NCI-H1092 treated with DMSO at 0.1 percent for 48 hours (cell line): ENCODE measurements around the gene SLC16A4.
"Not testable (repeated sequence)": the region's sequence is repeated elsewhere in the genome, so short reads cannot be mapped to it uniquely, and the experiment has no call there.

Experiments used
- DNase-seq: peaks from one replicate; lab custom pipeline; 2025; lab: John Stamatoyannopoulos, UW

The SLC16A4 gene

DNA sequence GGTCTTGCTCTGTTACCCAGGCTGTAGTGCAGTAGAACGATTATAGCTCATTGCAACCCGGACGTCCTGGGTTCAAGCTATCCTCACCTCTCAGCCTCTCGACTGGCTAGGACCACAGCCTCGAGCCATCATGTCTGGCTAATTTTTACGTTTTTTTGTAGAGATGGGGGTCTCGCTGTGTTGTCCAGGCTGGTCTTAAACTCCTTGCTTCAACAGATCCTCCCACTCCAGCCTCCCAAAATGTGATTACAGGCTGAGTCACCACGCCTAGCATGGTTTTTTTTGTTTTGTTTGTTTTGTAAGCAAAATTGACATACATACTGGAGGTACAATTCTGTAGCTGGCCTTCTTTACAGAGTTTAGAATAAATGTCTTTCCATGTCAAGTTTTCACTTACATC is 17.7 kb upstream of the SLC16A4 start:
- no peak for DNase-seq

DNA sequence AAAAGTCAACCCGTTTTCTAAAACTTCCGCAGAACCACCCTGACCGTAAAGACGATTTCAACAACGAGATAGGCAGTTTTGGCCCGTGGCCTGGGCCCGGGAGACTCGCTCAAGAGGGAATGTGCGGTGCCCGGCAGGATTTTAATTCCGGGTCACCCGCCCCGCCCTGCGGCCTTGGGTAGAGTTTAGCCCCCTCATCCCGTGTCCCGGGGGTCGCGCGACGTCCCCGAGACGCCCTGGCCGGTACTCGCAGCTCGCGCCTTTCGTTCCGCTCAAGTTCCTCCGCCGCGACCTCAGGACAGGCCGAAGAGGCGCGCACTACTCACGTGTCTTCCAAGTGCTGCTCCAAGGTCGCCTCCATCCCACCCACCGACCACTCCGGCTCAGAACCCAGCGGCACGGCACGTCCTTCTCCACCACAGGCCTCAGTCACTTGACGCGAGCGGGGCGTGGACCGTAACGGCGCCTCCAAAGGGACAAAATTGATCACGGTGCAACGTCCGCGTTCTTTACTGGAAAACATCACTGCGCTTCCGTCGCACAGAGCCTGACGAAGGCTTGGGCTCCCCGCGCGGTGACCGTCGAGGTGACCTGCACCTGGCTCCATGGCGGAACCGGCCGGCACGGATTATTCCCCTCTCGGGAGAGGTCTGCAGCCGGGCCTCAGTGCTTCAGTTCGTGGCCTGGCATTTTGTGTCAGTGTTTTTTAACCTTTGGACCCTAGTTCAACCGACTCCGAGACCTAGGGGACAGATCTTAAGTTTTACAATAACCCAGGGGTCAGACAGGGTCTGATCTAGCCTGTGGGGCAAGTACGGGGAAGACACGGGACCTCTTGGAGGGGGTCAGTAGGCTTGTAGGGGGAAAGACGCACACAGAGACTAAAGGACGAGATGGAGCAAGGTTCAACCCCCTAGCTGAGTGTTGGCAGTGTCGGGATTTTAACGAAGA is 16.7 kb upstream of the SLC16A4 start, which contains the start of gene LAMTOR5:
TSS of gene LAMTOR5 (minus strand) at position 435 of the 951 bp plus-strand sequence. CDS start at position 361, 74 bp downstream.
- peak; percentile 86 for DNase-seq

DNA sequence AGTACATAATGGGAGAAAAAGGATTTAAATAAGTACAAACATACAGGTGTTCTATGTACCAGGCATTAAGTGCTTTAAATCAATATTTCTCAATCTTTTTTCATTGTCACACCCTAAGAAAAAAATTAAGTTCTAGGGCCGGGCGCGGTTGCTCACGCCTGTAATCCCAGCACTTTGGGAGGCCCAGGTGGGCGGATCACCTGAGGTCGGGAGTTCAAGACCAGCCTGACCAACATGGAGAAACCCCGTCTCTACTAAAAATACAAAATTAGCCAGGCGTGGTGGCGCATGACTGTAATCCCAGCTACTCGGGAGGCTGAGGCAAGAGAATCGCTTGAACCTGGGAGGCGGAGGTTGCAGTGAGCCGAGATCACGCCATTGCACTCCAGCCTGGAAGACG is 15.6 kb upstream of the SLC16A4 start:
- not testable (repeated sequence) for DNase-seq

DNA sequence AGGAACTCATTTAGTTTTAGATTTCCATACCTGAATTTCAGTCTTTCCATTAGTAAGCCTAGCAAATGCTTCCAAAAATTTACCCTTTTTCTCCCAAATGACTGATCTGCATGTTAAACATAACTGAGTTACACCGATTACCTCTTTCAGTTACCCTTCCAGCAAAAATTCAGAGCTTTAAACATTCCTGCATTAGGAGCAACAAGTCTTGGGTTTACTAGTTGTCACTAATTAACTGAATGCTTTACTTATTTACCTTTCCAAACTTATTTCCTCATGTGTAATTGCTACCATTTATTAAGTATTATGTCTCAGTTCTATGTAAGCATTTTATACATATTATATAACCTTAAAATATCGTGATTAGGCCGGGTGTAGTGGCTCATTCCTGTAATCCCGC is 13.6 kb upstream of the SLC16A4 start:
- DNase-seq: no peak

DNA sequence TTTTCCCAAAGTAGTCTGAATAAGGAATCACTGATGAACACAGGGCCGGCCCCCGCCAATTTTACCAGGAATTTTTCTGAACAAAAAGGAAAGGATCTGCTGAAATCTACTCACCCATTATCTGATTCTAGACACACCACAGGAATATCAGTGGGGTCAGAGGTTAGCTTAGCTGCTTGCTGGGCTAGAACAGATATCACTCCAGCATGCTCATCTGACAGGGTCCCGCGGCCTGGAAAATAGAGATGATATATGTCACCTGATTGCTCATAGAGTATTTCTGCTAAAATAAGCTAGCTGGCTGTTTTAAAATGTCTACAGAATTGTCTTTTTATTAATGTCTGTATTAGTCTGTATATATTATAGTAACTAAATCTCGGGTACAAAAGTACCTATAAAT is 13.0 kb upstream of the SLC16A4 start:
- no peak for DNase-seq

DNA sequence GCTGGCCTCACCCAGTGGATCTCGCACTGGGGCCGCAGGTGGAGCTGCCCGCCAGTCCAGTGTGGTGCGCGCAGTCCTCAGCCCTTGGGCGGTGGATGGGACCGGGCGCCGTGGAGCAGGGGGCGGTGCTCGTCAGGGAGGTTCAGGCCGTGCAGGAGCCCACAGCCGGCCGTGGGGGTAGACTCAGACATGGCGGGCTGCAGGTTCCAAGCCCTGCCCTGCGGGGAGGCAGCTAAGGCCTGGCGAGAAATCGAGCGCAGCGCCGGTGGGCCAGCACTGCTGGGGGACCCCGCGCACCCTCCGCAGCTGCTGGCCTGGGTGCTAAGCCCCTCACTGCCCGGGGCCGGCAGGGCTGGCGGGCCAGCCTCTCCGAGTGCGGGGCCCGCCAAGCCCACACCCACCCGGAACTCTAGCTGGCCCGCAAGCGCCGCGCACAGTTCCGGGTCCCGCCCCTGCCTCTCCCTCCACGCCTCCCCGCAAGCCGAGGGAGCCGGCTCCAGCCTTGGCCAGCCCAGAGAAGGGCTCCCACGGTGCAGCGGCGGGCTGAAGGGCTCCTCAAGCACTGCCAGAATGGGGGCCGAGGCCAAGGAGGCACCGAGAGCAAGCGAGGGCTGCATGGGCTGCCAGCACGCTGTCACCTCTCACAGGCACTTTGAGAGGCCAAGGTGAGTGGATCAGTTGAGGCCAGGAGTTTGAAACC is 5.6 kb upstream of the SLC16A4 start:
- DNase-seq: not testable (repeated sequence)

DNA sequence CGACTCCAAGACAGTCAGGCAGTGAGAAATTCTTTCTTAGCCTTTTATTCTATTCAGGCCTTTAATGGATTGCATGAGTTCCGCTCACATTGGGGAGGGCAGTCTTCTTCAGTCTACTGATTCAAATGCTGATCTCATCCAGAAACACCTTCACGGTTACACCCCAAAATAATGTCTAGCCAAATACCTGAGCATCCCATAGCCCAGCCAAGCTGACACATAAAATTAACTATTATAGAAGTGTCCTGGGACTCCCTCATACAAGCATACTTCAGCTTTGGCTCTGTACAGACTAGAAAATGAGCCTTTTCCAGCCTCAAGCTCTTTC is 3.6 kb upstream of the SLC16A4 start:
- DNase-seq: no peak

DNA sequence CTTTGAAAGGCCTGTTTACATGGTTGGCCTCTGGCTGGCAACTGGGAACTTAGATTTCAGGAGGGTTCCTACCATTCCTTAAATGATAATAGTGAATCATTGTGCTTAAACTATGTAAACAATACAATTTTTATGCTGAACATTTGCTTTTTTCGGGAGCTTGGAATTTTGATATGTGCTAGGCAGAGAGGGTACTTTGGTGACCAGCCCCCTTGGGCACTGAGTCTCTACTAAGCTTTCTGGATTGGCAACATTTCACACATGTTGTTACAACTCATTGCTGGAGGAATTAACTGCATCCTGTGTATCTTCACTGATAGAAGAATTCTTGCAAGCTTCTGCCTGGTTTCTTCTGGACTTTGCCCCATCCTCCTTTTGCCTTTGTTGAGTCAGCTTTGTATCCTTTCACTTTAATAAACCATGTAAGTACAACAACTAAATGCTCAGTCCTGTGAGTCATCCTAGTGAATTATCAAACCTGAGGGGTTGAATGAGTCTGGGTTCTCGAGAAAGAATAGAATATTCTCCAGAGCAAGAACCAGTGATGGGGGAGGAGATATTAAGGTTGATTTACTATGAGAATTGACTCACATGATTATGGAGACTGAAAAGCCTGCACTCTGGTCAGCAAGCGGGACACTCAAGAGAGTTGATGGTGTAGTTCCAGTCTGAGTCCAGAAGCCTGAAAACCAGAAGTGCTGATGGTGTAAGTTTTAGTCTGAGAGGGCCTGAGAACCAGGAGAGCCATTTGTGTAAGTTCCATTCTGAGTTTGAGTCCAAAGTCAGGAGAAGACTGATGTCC is 3.1 kb upstream of the SLC16A4 start:
- DNase-seq: no peak

DNA sequence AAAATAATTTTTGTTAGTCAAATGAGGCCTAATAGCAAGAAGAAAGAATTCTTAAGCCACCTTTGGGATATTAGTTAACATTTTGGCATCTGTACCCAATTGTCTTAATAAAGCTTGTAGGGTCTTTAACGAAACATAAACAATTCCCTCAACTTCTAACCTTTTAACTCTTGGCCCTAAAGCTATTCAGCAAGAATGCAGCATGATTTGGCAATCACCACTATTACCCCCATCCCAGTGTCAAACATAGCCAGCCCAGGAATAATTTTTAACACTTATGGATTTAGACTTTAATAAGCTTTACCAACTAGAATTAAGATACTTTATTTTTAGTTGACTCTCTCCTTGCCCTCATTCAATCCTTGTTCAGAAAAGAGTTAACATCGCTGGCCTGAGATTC is 2.5 kb upstream of the SLC16A4 start:
- DNase-seq: no peak

DNA sequence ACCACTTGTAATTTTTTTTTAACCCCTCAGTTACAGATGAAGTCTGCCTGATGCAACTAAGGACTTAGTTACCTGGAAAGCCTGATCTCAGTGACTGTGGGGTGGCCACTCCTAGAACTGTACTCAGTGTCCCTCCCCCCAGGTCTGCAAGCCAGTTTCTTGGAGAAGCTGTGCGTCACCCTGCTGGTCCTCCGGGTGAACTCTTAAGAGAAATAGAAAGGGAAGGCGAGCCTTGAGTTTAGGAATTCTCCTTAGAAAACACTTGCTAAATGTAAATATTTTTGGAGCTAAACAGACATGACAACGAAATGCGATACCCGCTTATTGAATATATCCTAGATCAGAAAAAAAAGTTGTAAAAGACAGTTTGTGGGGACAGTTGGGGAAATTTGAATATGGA is 730 bp downstream of the SLC16A4 start:
- DNase-seq: no peak

DNA sequence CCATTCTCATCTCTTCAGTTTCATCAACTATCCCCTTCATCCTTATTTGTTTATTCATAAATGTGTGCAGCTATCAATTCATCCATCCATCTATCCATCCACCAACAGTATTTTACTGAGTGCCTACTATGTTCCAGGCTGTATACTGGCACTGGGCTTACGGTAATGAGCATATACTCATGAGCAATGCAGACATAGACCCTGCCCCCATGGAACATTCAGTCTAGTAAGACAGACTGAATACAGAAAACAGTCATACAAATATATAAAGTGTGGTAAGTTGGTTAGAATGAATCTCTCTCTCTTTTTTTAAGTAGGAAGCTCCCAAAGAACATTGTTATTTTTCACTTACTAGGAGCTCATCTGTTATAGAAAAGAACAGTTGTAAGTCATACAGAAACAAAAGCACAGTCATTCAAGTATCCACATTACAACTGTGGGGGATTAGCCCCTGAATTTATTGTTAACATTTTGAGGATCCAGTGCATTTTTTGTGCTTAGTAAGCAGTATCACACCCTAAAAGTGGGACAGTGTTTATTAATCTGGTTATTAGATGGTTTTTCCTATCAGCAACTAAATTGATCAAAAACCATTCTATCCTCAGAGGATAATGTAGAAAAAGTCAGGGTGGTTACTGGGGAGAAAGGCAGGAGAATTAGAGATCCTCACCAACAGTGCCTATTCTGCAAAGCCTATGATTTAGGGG is 3.6 kb downstream of the SLC16A4 start:
- DNase-seq: no peak

DNA sequence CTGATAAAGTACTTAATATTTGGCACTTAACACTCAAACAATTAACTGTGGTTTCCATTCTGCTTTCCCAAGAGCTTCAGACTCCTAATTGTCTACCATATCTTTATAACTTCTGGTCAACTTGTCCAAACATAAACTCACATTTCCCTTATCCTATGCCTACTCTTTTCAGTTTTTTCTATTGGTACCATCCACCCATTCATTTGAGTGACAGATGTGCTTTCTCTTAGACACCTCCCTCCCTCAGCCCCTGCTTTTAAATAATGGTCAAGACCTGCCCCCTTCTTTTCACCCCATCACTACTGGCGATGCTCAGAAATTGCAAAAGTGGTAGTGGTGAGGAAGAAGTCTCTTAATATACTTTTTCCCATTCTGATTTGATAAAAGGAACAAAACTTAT is 5.5 kb downstream of the SLC16A4 start:
- DNase-seq: no peak

DNA sequence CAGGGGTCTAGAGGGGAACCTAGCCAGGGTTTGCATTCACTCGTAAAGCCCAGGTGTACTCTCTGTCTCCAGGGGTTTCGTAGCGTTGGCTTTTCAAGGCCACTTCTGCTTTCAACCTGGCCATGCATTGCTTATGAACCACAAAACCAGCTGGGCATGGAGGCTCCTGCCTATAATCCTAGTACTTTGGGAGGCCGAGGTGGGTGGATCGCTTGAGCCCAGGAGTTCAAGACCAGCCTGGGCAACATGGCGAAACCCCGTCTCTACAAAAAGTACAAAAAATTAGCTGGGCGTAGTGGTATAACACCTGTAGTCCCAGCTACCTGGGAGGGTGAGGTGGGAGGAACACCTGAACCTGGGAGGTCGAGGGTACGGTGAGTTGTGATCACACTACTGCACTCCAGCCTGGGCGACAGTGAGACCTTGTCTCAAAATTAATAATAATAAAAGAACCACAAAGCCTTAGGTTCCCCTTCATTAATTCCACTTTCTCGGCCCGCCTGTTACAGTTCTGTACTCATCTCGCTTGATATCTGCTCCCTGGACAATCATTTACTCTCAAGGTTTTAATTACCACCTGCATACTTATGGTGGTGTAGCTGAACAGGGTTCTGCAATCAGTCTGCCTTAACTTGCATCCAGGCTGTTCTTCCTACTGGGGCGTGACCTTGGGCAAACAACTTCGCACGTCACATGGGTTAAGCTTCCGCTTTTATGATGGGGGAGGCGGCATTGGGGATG is 6.1 kb downstream of the SLC16A4 start:
- no peak for DNase-seq

DNA sequence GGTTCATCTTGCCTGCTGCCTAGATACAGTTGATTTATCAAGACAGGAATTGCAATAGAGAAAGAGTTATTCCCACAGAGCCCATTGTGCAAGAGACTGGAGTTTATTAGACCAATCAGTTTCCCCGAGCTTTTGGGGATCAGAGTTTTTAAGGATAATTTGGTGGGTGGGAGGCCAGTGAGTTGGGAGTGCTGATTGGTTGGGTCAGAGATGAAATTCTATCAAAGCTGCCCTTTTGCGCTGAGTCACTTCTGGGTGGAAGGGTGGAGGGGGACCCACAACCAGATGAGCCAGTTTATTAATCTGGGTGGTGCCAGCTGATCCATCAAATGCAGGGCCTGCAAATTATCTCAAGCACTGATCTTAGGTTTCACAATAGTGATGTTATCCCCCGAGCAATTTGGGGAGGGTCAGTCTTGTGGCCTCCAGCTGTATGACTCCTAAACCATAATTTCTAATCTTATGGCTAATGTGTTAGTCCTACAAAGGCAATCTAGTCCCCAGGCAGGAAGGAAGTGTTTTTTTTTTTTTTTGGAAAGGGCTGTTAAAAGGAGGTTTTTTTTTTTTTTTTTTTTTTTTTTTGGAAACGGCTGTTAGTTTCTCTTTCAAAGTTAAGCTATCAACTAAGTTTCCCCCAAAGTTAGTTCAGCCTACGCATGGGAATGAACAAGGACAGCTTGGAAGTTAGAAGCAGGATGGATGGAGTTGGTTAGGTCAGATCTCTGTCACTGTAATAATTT is 7.4 kb downstream of the SLC16A4 start:
- no peak for DNase-seq

DNA sequence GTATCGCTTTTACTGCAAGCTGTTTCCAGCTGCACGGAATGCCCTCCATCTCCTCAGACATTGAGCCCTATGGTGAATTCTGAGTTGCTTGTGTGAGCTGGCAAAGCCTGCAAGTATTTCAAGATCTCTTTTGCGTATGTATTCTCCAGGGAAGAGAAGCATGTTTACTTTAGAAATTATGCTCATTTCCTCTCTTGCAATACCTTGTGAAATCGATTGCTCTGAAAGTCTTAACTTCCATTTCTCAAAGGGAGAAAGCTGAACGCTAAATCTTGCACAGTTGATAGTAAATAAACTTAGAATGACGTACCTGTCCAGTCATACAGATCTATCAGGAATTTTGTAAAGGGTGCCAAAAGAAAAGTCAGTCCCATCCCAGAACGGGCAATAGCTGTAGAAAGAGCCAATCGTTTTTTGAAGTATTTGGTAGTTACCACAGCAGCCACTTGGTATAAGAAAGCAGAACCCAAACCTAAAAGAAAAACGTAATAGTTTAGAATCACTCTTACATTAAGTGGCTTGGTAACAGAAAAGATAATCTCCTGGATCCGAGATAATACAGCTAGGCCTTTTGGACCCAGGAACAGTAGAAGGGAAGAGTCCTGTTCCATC is 10.0 kb downstream of the SLC16A4 start:
- no peak for DNase-seq

DNA sequence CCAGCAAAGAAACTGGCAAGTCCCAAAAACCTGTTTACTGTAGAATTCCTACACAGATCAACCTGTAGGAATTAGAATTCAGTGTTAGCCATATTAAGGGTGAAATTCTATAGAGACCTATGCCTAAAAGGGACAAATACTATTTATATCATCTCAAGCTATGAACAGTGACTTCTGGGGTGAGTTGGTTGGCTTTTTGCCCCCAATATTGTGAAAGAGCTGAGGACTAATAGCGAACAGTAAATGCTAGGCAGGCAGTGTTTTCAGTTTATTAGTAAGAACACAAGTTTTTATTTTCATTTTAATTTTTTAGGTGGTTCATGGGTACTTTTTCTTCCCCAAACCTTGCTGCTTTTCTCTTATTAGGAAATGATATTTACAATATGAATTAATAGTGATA is 15.3 kb downstream of the SLC16A4 start:
- DNase-seq: no peak

DNA sequence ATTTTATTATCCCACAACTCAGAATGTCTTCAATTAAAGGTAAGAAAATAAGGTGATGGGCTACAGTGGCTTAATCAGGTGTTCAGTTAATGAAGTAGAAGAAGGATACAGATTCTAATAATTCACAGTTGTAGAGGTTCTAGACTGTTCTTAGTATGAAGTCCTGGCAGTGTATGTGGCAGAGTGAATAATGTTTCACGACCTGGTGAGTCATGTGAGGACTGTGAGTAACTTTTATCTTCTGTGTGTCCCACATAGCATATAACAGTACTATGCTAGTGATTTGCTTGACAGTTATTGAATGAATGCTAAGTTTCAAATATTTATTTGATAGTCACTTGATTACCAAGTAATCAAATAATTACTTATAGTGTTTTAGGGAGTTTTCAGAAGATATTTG is 20.0 kb downstream of the SLC16A4 start:
- DNase-seq: no peak

DNA sequence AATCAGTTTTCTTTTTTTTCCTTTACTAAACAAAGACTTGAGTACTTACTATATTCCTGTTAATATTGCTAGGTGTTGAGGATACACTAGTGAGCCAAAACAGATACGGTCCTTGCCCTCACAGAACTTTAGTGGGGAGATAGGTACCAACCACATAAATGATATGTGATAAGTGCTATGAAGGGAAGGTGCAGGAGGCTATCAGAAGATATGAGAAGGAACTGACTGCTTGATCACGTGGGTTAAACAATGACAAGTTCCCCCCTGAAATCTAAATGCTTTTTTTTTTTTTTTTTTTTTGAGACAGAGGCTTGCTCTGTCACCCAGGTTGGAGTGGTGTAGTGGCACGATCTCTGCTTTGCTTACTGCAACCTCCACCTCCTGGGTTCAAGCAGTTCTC is 26.6 kb downstream of the SLC16A4 start:
- no peak for DNase-seq

DNA sequence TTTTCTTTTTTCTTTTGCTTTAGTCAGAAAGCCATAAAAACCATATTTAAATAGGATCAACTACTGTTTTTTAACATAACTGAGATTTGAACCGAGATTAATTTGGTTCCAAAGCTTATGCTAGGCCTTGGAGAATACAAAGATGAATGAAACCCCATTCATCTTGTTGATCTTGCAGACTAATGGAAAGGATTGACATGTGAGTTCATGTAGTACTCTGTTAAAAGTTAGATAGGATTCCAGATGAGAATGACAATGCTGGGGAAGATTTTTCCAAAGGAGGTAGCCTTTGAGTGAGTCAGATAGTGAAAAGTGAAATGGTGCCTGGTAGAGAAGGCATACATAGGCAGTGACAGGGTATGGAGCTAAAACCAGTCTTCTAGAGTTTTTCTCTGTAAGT is 29.0 kb downstream of the SLC16A4 start:
- no peak for DNase-seq

DNA sequence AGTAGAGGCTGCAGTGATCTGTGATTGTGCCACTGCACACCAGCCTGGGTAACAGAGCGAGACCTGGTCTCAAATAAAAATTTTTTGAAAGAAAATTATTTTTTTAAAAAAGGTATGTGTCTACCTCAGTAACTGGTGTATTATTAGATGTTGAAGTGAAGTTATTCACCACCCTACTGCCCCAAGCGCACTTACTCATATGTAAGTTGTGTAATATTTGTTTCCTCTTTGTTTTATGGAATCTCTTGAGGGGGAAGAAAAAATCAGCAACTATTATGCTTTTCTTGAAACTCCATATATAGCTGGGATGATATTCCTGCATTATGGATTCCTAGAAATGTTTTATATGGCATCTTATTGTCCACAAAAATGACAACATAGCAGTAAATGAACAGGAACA is 30.4 kb downstream of the SLC16A4 start:
- DNase-seq: no peak
